H9 (cell line): ENCODE measurements around the gene PERCC1. TPM values are rescaled to one million over a fixed set of nuclear protein-coding genes. Genes with fewer than 3 reads are reported as not detected.

ENCODE experiments used
- DNase-seq: peaks from one replicate; pipeline ENCODE4 v3.0.0-alpha.2; 2017
- H2AFZ ChIP-seq: one replicate; pipeline ENCODE4 v1.6.1; 2013; ENCODE audit warnings: mild to moderate bottlenecking, low read length, control low read depth, moderate library complexity
- H2AK5ac ChIP-seq: 2 replicates; pipeline ENCODE4 v1.6.1; 2013; ENCODE audit warnings: low read length, control low read depth, mixed read lengths; ENCODE audit not compliant: insufficient read length
- H2BK120ac ChIP-seq: one replicate; pipeline ENCODE4 v1.6.1; 2013; ENCODE audit warnings: low read depth, mild to moderate bottlenecking, low read length, control low read depth, inconsistent platforms; ENCODE audit not compliant: poor library complexity, severe bottlenecking
- H2BK12ac ChIP-seq: 2 replicates; pipeline ENCODE4 v1.6.1; 2013; ENCODE audit warnings: low read length, control low read depth, mixed read lengths, low read depth; ENCODE audit not compliant: insufficient read length
- H2BK15ac ChIP-seq: 2 replicates; pipeline ENCODE4 v1.6.1; 2013; ENCODE audit warnings: low read depth, low read length, control low read depth
- H2BK20ac ChIP-seq: one replicate; pipeline ENCODE4 v1.6.1; 2013; ENCODE audit warnings: low read depth, mild to moderate bottlenecking, low read length, control low read depth, inconsistent platforms; ENCODE audit not compliant: poor library complexity, severe bottlenecking
- H2BK5ac ChIP-seq: 2 replicates; pipeline ENCODE4 v1.6.1; 2013; ENCODE audit warnings: low read length, control low read depth, mixed read lengths; ENCODE audit not compliant: insufficient read length
- H3K14ac ChIP-seq: 2 replicates; pipeline ENCODE4 v1.6.1; 2013; ENCODE audit warnings: low read length, control low read depth; ENCODE audit not compliant: insufficient read depth
- H3K18ac ChIP-seq: 2 replicates; pipeline ENCODE4 v1.6.1; 2013; ENCODE audit warnings: low read depth, mild to moderate bottlenecking, mixed read lengths, low read length, control low read depth; ENCODE audit not compliant: insufficient read length
- H3K23ac ChIP-seq: 2 replicates; pipeline ENCODE4 v1.6.1; 2013; ENCODE audit warnings: low read length, control low read depth, mixed read lengths, low read depth; ENCODE audit not compliant: insufficient read length
- H3K23me2 ChIP-seq: 2 replicates; pipeline ENCODE4 v1.6.1; 2013; ENCODE audit warnings: low read depth, mild to moderate bottlenecking, mixed read lengths, low read length, control low read depth; ENCODE audit not compliant: insufficient read length, poor library complexity, severe bottlenecking
- H3K27ac ChIP-seq: 2 replicates; pipeline ENCODE4 v1.5.1; 2013; ENCODE audit warnings: low read length, control low read depth, mixed read lengths, low read depth; ENCODE audit not compliant: insufficient read length
- H3K27me3 ChIP-seq: 2 replicates; pipeline ENCODE4 v1.6.1; 2013; ENCODE audit warnings: low read length, control low read depth, inconsistent platforms; ENCODE audit not compliant: insufficient read depth
- H3K4ac ChIP-seq: 2 replicates; pipeline ENCODE4 v1.6.1; 2013; ENCODE audit warnings: low read depth, mild to moderate bottlenecking, control low read depth, inconsistent platforms, low read length, moderate library complexity
- H3K4me1 ChIP-seq: 2 replicates; pipeline ENCODE4 v1.6.1; 2013; ENCODE audit warnings: low read length, control low read depth, inconsistent platforms; ENCODE audit not compliant: insufficient read depth
- H3K4me2 ChIP-seq: 2 replicates; pipeline ENCODE4 v1.6.1; 2013; ENCODE audit warnings: low read length, control low read depth, mixed read lengths; ENCODE audit not compliant: insufficient read length, insufficient read depth
- H3K56ac ChIP-seq: 2 replicates; pipeline ENCODE4 v1.6.1; 2013; ENCODE audit warnings: low read depth, mild to moderate bottlenecking, mixed read lengths, low read length, control low read depth; ENCODE audit not compliant: insufficient read length
- H3K79me1 ChIP-seq: 2 replicates; pipeline ENCODE4 v1.6.1; 2013; ENCODE audit warnings: low read depth, mild to moderate bottlenecking, moderate library complexity, low read length, control low read depth, inconsistent platforms; ENCODE audit not compliant: insufficient read depth, poor library complexity, severe bottlenecking
- H3K79me2 ChIP-seq: 2 replicates; pipeline ENCODE4 v1.6.1; 2013; ENCODE audit warnings: low read length, control low read depth, inconsistent platforms; ENCODE audit not compliant: insufficient read depth
- H3K9ac ChIP-seq: 2 replicates; pipeline ENCODE4 v1.6.1; 2013; ENCODE audit warnings: low read length, control low read depth, mixed read lengths; ENCODE audit not compliant: insufficient read length; ENCODE audit errors: extremely low read depth
- H3K9me3 ChIP-seq: one replicate; pipeline ENCODE4 v1.6.1; 2013; ENCODE audit warnings: low read depth, low read length, inconsistent platforms; ENCODE audit not compliant: control insufficient read depth
- H3T11ph ChIP-seq: one replicate; pipeline ENCODE4 v1.6.1; 2013; ENCODE audit warnings: mild to moderate bottlenecking, low read length, control low read depth, inconsistent platforms
- H4K20me1 ChIP-seq: one replicate; pipeline ENCODE4 v1.6.1; 2013; ENCODE audit not compliant: control insufficient read depth, insufficient read length, insufficient read depth
- H4K5ac ChIP-seq: 2 replicates; pipeline ENCODE4 v1.6.1; 2013; ENCODE audit warnings: low read depth, mild to moderate bottlenecking, mixed read lengths, low read length, control low read depth; ENCODE audit not compliant: insufficient read length
- H4K8ac ChIP-seq: replicated peaks from 2 replicates; pipeline ENCODE4 v1.6.1; 2013; ENCODE audit warnings: low read length, control low read depth, mixed read lengths, low read depth; ENCODE audit not compliant: insufficient read length
- H4K91ac ChIP-seq: 2 replicates; pipeline ENCODE4 v1.6.1; 2013; ENCODE audit warnings: low read depth, mild to moderate bottlenecking, moderate library complexity, mixed read lengths, low read length, control low read depth; ENCODE audit not compliant: insufficient read length
- H3K27ac Mint-ChIP-seq, 3 experiments: 2 replicates in 2 of 3; 3 replicates in 1 of 3; pipeline ENCODE4 v1.8.0; 2020 to 2021; ENCODE audit warnings: mixed read lengths in 3 of 3, mild to moderate bottlenecking in 1 of 3, moderate library complexity in 1 of 3
- H3K27me3 Mint-ChIP-seq: 2 replicates; pipeline ENCODE4 v1.8.0; 2021; ENCODE audit warnings: low read depth, mild to moderate bottlenecking, moderate library complexity, mixed read lengths
- H3K36me3 Mint-ChIP-seq, 3 experiments: 2 replicates in 2 of 3; 3 replicates in 1 of 3; pipeline ENCODE4 v1.8.0; 2020 to 2021; ENCODE audit warnings: low read depth in 3 of 3, mixed read lengths in 3 of 3; ENCODE audit not compliant: insufficient read depth in 1 of 3
- H3K4me1 Mint-ChIP-seq, 2 experiments: 2 replicates each; pipeline ENCODE4 v1.8.0; 2020; ENCODE audit warnings: mixed read lengths in 2 of 2
- H3K4me3 Mint-ChIP-seq, 2 experiments: 2 replicates in 1 of 2; 3 replicates in 1 of 2; pipeline ENCODE4 v1.8.0; 2020 to 2021; ENCODE audit warnings: mild to moderate bottlenecking in 2 of 2, mixed read lengths in 2 of 2, moderate library complexity in 1 of 2
- H3K9me3 Mint-ChIP-seq, 2 experiments: 2 replicates in 1 of 2; 3 replicates in 1 of 2; pipeline ENCODE4 v1.8.0; 2020; ENCODE audit warnings: mild to moderate bottlenecking in 2 of 2, mixed read lengths in 2 of 2, moderate library complexity in 1 of 2
- CTCF ChIP-seq: fragments of 200-600 bp; sonication (generic); conservative IDR thresholded peaks from 3 replicates; pipeline ENCODE4 v1.8.0; 2021; ENCODE audit warnings: antibody characterized with exemption, mild to moderate bottlenecking
- WGBS: extraction: QIAGEN DNeasy Blood & Tissue Kit; methylation state at CpG from one replicate; pipeline ENCODE4 v1.1.7; 2013; ENCODE audit warnings: missing lambda C conversion rate, low lambda C conversion rate, mixed read lengths; ENCODE audit not compliant: insufficient read length; ENCODE audit errors: extremely low coverage; 5-methylcytosine and 5-hydroxymethylcytosine counted together
- total RNA-seq: library from RNA; stranded (reverse); gene quantifications from 2 replicates; pipeline ENCODE4 v1.2.1, GENCODE V29; 2021

The PERCC1 gene
- total RNA-seq, 1 experiment from 2014 or later: not detected

GRCh38 chr16:1464894-1465566 is 34.2 kb downstream of the PERCC1 start:
- Histone ChIP-seq H3K79me2 (peaks cover 8% of the 10 kb centered on the region; the same call in 1 of the 2 replicates), H3K56ac (no peak overlapping the region), H2BK15ac (no peak overlapping the region), H3K23ac (no peak overlapping the region), H2BK5ac (no peak overlapping the region), H3K9me3 (no peaks in the 10 kb centered on the region), H3K4ac (no peak overlapping the region), H3K27me3 (no peaks in the 10 kb centered on the region), H3T11ph (no peak overlapping the region), H2AK5ac (no peak overlapping the region), H2BK120ac (no peak overlapping the region), H3K14ac (no peak overlapping the region), H3K4me2 (no peak overlapping the region), H3K9ac (no peak overlapping the region), H4K91ac (no peak overlapping the region), H3K27ac (no peak overlapping the region), H3K4me1 (no peaks in the 10 kb centered on the region), H3K79me1 (peaks cover 4% of the 10 kb centered on the region), H3K23me2 (no peaks in the 10 kb centered on the region), H4K8ac (no peak overlapping the region), H4K20me1 (no peaks in the 10 kb centered on the region), H3K18ac (no peak overlapping the region), H2BK12ac (no peak overlapping the region), H4K5ac (no peak overlapping the region), H2BK20ac (no peak overlapping the region), H2AFZ (no peak overlapping the region)
- no peak for TF ChIP-seq CTCF
- no peaks in the 10 kb centered on the region for H3K4me1 Mint-ChIP-seq
- no peak overlapping the region; a peak in 2 of 7 replicates for H3K27ac Mint-ChIP-seq
- WGBS: no CpG with 5 or more reads among the region's 33 CpGs
- H3K27me3 Mint-ChIP-seq: no peaks in the 10 kb centered on the region
- no peak overlapping the region; a peak in 1 of 5 replicates for H3K4me3 Mint-ChIP-seq
- H3K9me3 Mint-ChIP-seq: no peaks in the 10 kb centered on the region
- peaks cover 2 to 16% (median 13%) of the 10 kb centered on the region in 3 experiments; a peak in 4 of 7 replicates for H3K36me3 Mint-ChIP-seq
- DNase-seq: no peak
